GM12878 (cell line): ENCODE data around the gene KCNK5. TPM values are rescaled to one million over a fixed set of nuclear protein-coding genes. Genes with fewer than 3 reads are reported as not detected.

Experiments used
- ATAC-seq: fragments of 200-7000 bp; cut with Tn5 transposase; 3 replicates; pipeline ENCODE4 v1.9.1; 2020; ENCODE audit warnings: mild to moderate bottlenecking, moderate library complexity
- BruUV-seq: library from RNA; stranded (reverse); fragments of 400-500 nt; replicated peaks from 2 replicates; lab custom pipeline; 2021; lab: Mats Ljungman, UMichigan
- CTCF ChIA-PET: fragments of 300-600 bp; sonication (Branson Sonifier 250); formaldehyde crosslinking; extraction: SDS; loops from one replicate; lab custom pipeline; 2021; ENCODE audit warnings: inconsistent platforms; lab: Yijun Ruan, JAX
- POLR2A ChIA-PET: fragments of 350-600 bp; formaldehyde crosslinking; extraction: SDS; loops from one replicate; lab custom pipeline; 2021; ENCODE audit warnings: inconsistent platforms; lab: Charles Lee
- RAD21 ChIA-PET: fragments of 300-600 bp; sonication (Branson Sonifier 250); formaldehyde crosslinking; loops from one replicate; lab custom pipeline; 2023; ENCODE audit warnings: antibody characterized with exemption; ENCODE audit not compliant: unreplicated experiment; lab: Charles Lee
- SMC1A ChIA-PET: fragments of 300-600 bp; sonication (Branson Sonifier 250); formaldehyde crosslinking; loops from one replicate; lab custom pipeline; 2023; ENCODE audit not compliant: unreplicated experiment, uncharacterized antibody; lab: Charles Lee
- DNase-seq: peaks from one replicate; pipeline ENCODE4 v3.0.0-alpha.2; 2011; ENCODE audit warnings: low read depth, low spot score
- FAIRE-seq: peaks from 3 replicates; lab custom pipeline; 2011; peaks lifted over from hg19 to GRCh38; lab: Jason Lieb, UNC
- H2AFZ ChIP-seq: 2 replicates; pipeline ENCODE4 v1.6.0; 2011; ENCODE audit warnings: low read depth, low read length, control low read depth; ENCODE audit not compliant: control insufficient read depth
- H3K27ac ChIP-seq: 2 replicates; pipeline ENCODE4 v1.5.1; 2011; ENCODE audit warnings: control low read depth; ENCODE audit not compliant: control insufficient read depth, insufficient read depth
- H3K27me3 ChIP-seq, 2 experiments: replicated peaks in 1 of 2; 2 replicates each; pipeline versions ENCODE4 v1.6.0 to v1.6.1; 2011; ENCODE audit warnings: low read length in 1 of 2; ENCODE audit not compliant: control insufficient read depth in 2 of 2, insufficient read depth in 2 of 2
- H3K36me3 ChIP-seq, 2 experiments: 2 replicates each; pipeline ENCODE4 v1.5.1; 2011; ENCODE audit warnings: low read length in 1 of 2; ENCODE audit not compliant: control insufficient read depth in 2 of 2, insufficient read depth in 2 of 2
- H3K4me1 ChIP-seq: 2 replicates; pipeline ENCODE4 v1.6.1; 2011; ENCODE audit warnings: mild to moderate bottlenecking, low read length, moderate library complexity, mixed read lengths; ENCODE audit not compliant: control insufficient read depth, insufficient read depth
- H3K4me2 ChIP-seq: 2 replicates; pipeline ENCODE4 v1.6.0; 2011; ENCODE audit warnings: control low read depth; ENCODE audit not compliant: control insufficient read depth, insufficient read depth
- H3K4me3 ChIP-seq: fragments of 200-600 bp; sonication (generic); 2 replicates; pipeline ENCODE4 v1.5.1; 2016
- H3K79me2 ChIP-seq: 2 replicates; pipeline ENCODE4 v1.6.0; 2011; ENCODE audit warnings: low read length; ENCODE audit not compliant: control insufficient read depth, insufficient read depth
- H3K9ac ChIP-seq: 2 replicates; pipeline ENCODE4 v1.8.0; 2011; ENCODE audit warnings: low read length, control low read depth, mixed read lengths; ENCODE audit not compliant: control insufficient read depth, insufficient read depth
- H3K9me3 ChIP-seq: replicated peaks from 3 replicates; pipeline ENCODE4 v1.5.1; 2011; ENCODE audit warnings: mild to moderate bottlenecking, low read length; ENCODE audit not compliant: control insufficient read depth, insufficient read depth
- H4K20me1 ChIP-seq: 2 replicates; pipeline ENCODE4 v1.6.0; 2011; ENCODE audit not compliant: control insufficient read depth, insufficient read depth
- BCL3 ChIP-seq: IDR thresholded peaks from 2 replicates; pipeline ENCODE4 v1.6.1; 2011; ENCODE audit warnings: borderline replicate concordance, low read depth, mild to moderate bottlenecking, moderate library complexity, low read length; ENCODE audit not compliant: insufficient read depth, poor library complexity, severe bottlenecking
- IRF4 ChIP-seq: IDR thresholded peaks from 2 replicates; pipeline ENCODE4 v1.6.1; 2011; ENCODE audit warnings: low read depth, low read length
- RAD51 ChIP-seq: fragments of 450-650 bp; IDR thresholded peaks from 2 replicates; pipeline ENCODE4 v1.6.1; 2016; ENCODE audit warnings: moderate library complexity, mild to moderate bottlenecking, inconsistent platforms
- SUZ12 ChIP-seq: fragments of 200-600 bp; sonication (generic); IDR thresholded peaks from one replicate; pipeline ENCODE4 v1.6.1; 2018; ENCODE audit warnings: antibody characterized with exemption, mild to moderate bottlenecking; ENCODE audit not compliant: unreplicated experiment
- ZNF592 ChIP-seq: fragments of 450-650 bp; IDR thresholded peaks from 2 replicates; pipeline ENCODE4 v1.6.1; 2017; ENCODE audit warnings: mild to moderate bottlenecking, moderate library complexity
- WGBS: methylation state at CpG from one replicate; pipeline ENCODE4 v1.1.6; 2016; ENCODE audit warnings: low lambda C conversion rate; ENCODE audit not compliant: insufficient replicate concordance, insufficient coverage; ENCODE audit errors: missing lambda C conversion rate; 5-methylcytosine and 5-hydroxymethylcytosine counted together
- in situ Hi-C: fragments of 300-500 bp; cut with MboI; formaldehyde crosslinking; loops from 9 replicates; pipeline ENCODE4 v1.14.3; 2018; ENCODE audit warnings: mixed read lengths
- intact Hi-C: fragments of 100-400 bp; cut with micrococcal nuclease; formaldehyde crosslinking; loops from one replicate; pipeline ENCODE4 v1.14.2; 2022; ENCODE audit not compliant: unreplicated experiment
- polyA plus RNA-seq, 11 experiments: library from polyadenylated mRNA; depleted of rRNA in 4 of 11; unstranded in 6 of 11; stranded (reverse) in 5 of 11; fragments of >200 nt; fragmentation: Nextera tagmentation in 4 of 11; fragmentation: Illumina TruSeq in 1 of 11; extraction: Ambion mirVana in 4 of 11; extraction: Trizol in 1 of 11; gene quantifications; 1 replicate in 1 of 11; 2 replicates in 10 of 11; pipeline versions ENCODE4 v1.2.1 to v1.2.3, GENCODE V29; 2011 to 2016; ENCODE audit warnings: inconsistent platforms in 2 of 11, missing spikeins in 2 of 11, low read depth in 1 of 11
- total RNA-seq, 4 experiments: library from RNA; depleted of rRNA in 3 of 4; stranded (reverse); fragments of >200 nt in 3 of 4; fragmentation: Illumina TruSeq in 1 of 4; extraction: Trizol in 1 of 4; gene quantifications; 2 replicates each; pipeline versions ENCODE4 v1.2.1 to v1.2.3, GENCODE V29; 2013 to 2021

Gene KCNK5
- total and polyA plus RNA-seq, 10 of the 15 experiments (the other 5 are each of a cell fraction or from before 2014, with no cell fraction given) = 0.11 to 4.2 (median 2.1) TPM

GRCh38 chr6:39224523-39225182 is 4.6 kb downstream of the KCNK5 start:
- WGBS = 39% methylated on average over 5 of the region's 5 CpGs
- in situ Hi-C loops = no loop called here
- intact Hi-C loops = no loop called here
- no TSS peak for BruUV-seq
- no peaks in the 10 kb centered on the region; the same call in 2 of the 3 replicates for H3K9me3 ChIP-seq
- H3K9ac ChIP-seq = no peak overlapping the region
- H3K79me2 ChIP-seq = peaks cover 15% of the 10 kb centered on the region
- H3K4me3 ChIP-seq = no peak overlapping the region
- peak overlapping the region; percentile 31; the same call in 1 of the 2 replicates for H3K27ac ChIP-seq
- SMC1A ChIA-PET = interaction anchor here (0.8 to 1.3 kb wide), 4 partner anchors 9 to 28 kb away, joined by 3 read pairs; no protein-coding TSS in a partner anchor
- FAIRE-seq = no peak
- H3K4me1 ChIP-seq = peaks cover 13% of the 10 kb centered on the region
- POLR2A ChIA-PET = interaction anchor here (0.6 to 1.8 kb wide), 5 partner anchors 8 to 22 kb away, joined by 3 to 8 read pairs (median 4); no protein-coding TSS in a partner anchor
- RAD21 ChIA-PET = interaction anchor here (2.1 to 2.5 kb wide), 2 partner anchors 9 to 20 kb away, joined by 8 read pairs; no protein-coding TSS in a partner anchor
- no peak for ATAC-seq
- no peaks in the 10 kb centered on the region for H3K36me3 ChIP-seq
- H2AFZ ChIP-seq = no peak overlapping the region
- no peak for DNase-seq
- TF ChIP-seq RAD51 (no peak), IRF4 (no peak), ZNF592 (no peak), SUZ12 (no peak), BCL3 (no peak)
- CTCF ChIA-PET = interaction anchor here (0.9 to 1.0 kb wide), 4 partner anchors 10 to 58 kb away, joined by 3 to 5 read pairs (median 4); no protein-coding TSS in a partner anchor
- peak overlapping the region; percentile 25; the same call in 1 of the 2 replicates for H3K4me2 ChIP-seq
- peaks cover 0 to 3% of the 10 kb centered on the region in 2 experiments; a peak in 1 of 4 replicates for H3K27me3 ChIP-seq
- no peaks in the 10 kb centered on the region; the same call in 1 of the 2 replicates for H4K20me1 ChIP-seq
